Activated naive CD8-positive, alpha-beta T cell treated with anti-CD3 and anti-CD28 coated beads, Interleukin-2, amount 50 U/mL, for 16 hours (primary cell): Measurements from ENCODE around the gene HIPK4.
"Not testable (repeated sequence)": the region's sequence is repeated elsewhere in the genome, so short reads cannot be mapped to it uniquely, and the experiment has no call there.

Experiments used
- DNase-seq: peaks from one replicate; pipeline ENCODE4 v3.0.0-alpha.2; 2020; ENCODE audit warnings: low read depth, low spot score

Gene HIPK4

GRCh38 chr19:40341601-40342482 is 48.1 kb downstream of the HIPK4 start:
- no peak for DNase-seq

- DNase-seq = no peak
Measured at GRCh38 chr19:40339018-40339728, 50.8 kb downstream of the HIPK4 start.

- DNase-seq = no peak
Measured at GRCh38 chr19:40337594-40337993, 52.4 kb downstream of the HIPK4 start.

GRCh38 chr19:40337107-40337506 is 52.9 kb downstream of the HIPK4 start:
- no peak for DNase-seq

- DNase-seq = no peak
Measured at GRCh38 chr19:40336601-40336900, 53.4 kb downstream of the HIPK4 start.

GRCh38 chr19:40335855-40336600 is 54.0 kb downstream of the HIPK4 start:
- no peak for DNase-seq

GRCh38 chr19:40335101-40335500 is 54.9 kb downstream of the HIPK4 start:
- DNase-seq = no peak

GRCh38 chr19:40333083-40333482 is 56.9 kb downstream of the HIPK4 start:
- DNase-seq = not testable (repeated sequence)

- no peak for DNase-seq
Measured at GRCh38 chr19:40332669-40333068, 57.3 kb downstream of the HIPK4 start.

- DNase-seq = no peak
Measured at GRCh38 chr19:40331052-40331451, 58.9 kb downstream of the HIPK4 start.
